ENCODE measurements around the gene NCLN. TPM values are rescaled to one million over a fixed set of nuclear protein-coding genes. Genes with fewer than 3 reads are reported as not detected.

The NCLN gene
- total RNA-seq, 1 donor from 2014 or later, result 54.6 TPM

GRCh38 chr19:3229346-3229743, 43.6 kb downstream of the NCLN start:
- no peaks in the 10 kb centered on the region for H3K4me1 Mint-ChIP-seq (ENCODE audit: low read depth)
- no peak for DNase-seq (ENCODE audit: low spot score, unreplicated experiment)
- no peak overlapping the region for H3K4me3 Mint-ChIP-seq (ENCODE audit: low read depth)
- H3K27ac Mint-ChIP-seq, result no peak overlapping the region
- H3K9me3 Mint-ChIP-seq (ENCODE audit: low read depth), result no peaks in the 10 kb centered on the region
- H3K27me3 Mint-ChIP-seq, result peaks cover 39% of the 10 kb centered on the region
- H3K36me3 Mint-ChIP-seq (ENCODE audit: insufficient read depth), result no peaks in the 10 kb centered on the region
- no peak for TF ChIP-seq CTCF (IDR thresholded peaks at IDR 0.05; ENCODE audit: unreplicated experiment)

GRCh38 chr19:3229888-3230496, 44.3 kb downstream of the NCLN start:
- no peak for DNase-seq (ENCODE audit: low spot score, unreplicated experiment)
- no peaks in the 10 kb centered on the region for H3K4me1 Mint-ChIP-seq (ENCODE audit: low read depth)

GRCh38 chr19:3231288-3231687, 45.6 kb downstream of the NCLN start:
- Mint-ChIP-seq H3K27me3 (peaks cover 43% of the 10 kb centered on the region), H3K36me3 (ENCODE audit: insufficient read depth) (no peaks in the 10 kb centered on the region), H3K9me3 (ENCODE audit: low read depth) (no peaks in the 10 kb centered on the region), H3K27ac (no peak overlapping the region), H3K4me3 (ENCODE audit: low read depth) (no peak overlapping the region), H3K4me1 (ENCODE audit: low read depth) (no peaks in the 10 kb centered on the region)
- TF ChIP-seq CTCF (IDR thresholded peaks at IDR 0.05; ENCODE audit: unreplicated experiment), result no peak
- no peak for DNase-seq (ENCODE audit: low spot score, unreplicated experiment)

More at GRCh38 chr19:3229888-3230496, 44.3 kb downstream of the NCLN start:
- Mint-ChIP-seq H3K36me3 (ENCODE audit: insufficient read depth) (no peaks in the 10 kb centered on the region), H3K27ac (no peak overlapping the region), H3K9me3 (ENCODE audit: low read depth) (no peaks in the 10 kb centered on the region), H3K4me3 (ENCODE audit: low read depth) (no peak overlapping the region), H3K27me3 (peaks cover 44% of the 10 kb centered on the region)
- TF ChIP-seq CTCF (IDR thresholded peaks at IDR 0.05; ENCODE audit: unreplicated experiment), result no peak

- H3K4me3 Mint-ChIP-seq (ENCODE audit: low read depth), result no peak overlapping the region
- no peak for TF ChIP-seq CTCF (IDR thresholded peaks at IDR 0.05; ENCODE audit: unreplicated experiment)
These were observed 47.4 kb downstream of the NCLN start for GRCh38 chr19:3233116-3233515.

GRCh38 chr19:3233831-3234230, 48.1 kb downstream of the NCLN start:
- Mint-ChIP-seq H3K4me1 (ENCODE audit: low read depth) (no peaks in the 10 kb centered on the region), H3K27ac (no peak overlapping the region), H3K9me3 (ENCODE audit: low read depth) (no peaks in the 10 kb centered on the region), H3K27me3 (peaks cover 24% of the 10 kb centered on the region), H3K4me3 (ENCODE audit: low read depth) (no peak overlapping the region), H3K36me3 (ENCODE audit: insufficient read depth) (no peaks in the 10 kb centered on the region)
- no peak for DNase-seq (ENCODE audit: low spot score, unreplicated experiment)
- no peak for TF ChIP-seq CTCF (IDR thresholded peaks at IDR 0.05; ENCODE audit: unreplicated experiment)

More at GRCh38 chr19:3233116-3233515, 47.4 kb downstream of the NCLN start:
- peaks cover 25% of the 10 kb centered on the region for H3K27me3 Mint-ChIP-seq
- no peaks in the 10 kb centered on the region for H3K4me1 Mint-ChIP-seq (ENCODE audit: low read depth)
- no peak overlapping the region for H3K27ac Mint-ChIP-seq
- DNase-seq (ENCODE audit: low spot score, unreplicated experiment), result no peak
- no peaks in the 10 kb centered on the region for H3K9me3 Mint-ChIP-seq (ENCODE audit: low read depth)
- H3K36me3 Mint-ChIP-seq (ENCODE audit: insufficient read depth), result no peaks in the 10 kb centered on the region

Data from progenitor cell of endocrine pancreas (in vitro differentiated cells).